ENCODE measurements around the gene TFAM. TPM values are rescaled to one million over a fixed set of nuclear protein-coding genes. Genes with fewer than 3 reads are reported as not detected.

TFAM gene
- total RNA-seq, 1 experiment from 2014 or later: 57.6 TPM

- 0 out of 4 replicates have a peak, but pooled peaks cover 0 to 2% of the 10 kb centered on the region in 2 experiments for H3K36me3 ChIP-seq (ENCODE audit: control insufficient read depth in 1 of 2, insufficient read depth in 2 of 2, low read length in 2 of 2)
- no peak overlapping the region for H3K4me2 ChIP-seq (ENCODE audit: low read length)
- H3K79me2 ChIP-seq (ENCODE audit: insufficient read depth, low read length): 0 out of 2 replicates have a peak, but pooled peaks cover 4% of the 10 kb centered on the region
- no peak for ATAC-seq
- H4K20me1 ChIP-seq (ENCODE audit: insufficient read depth): 0 out of 2 replicates have a peak, but pooled peaks cover 8% of the 10 kb centered on the region
- ChIA-PET CTCF (no interaction called here), POLR2A (no interaction called here), RAD21 (ENCODE audit: low non-redundant PET in 1 of 2, low total read pairs in 2 of 2, uncharacterized antibody in 2 of 2, unreplicated experiment in 2 of 2) (no interaction called here)
- H3K9me3 ChIP-seq (ENCODE audit: control insufficient read depth in 1 of 2, insufficient read depth in 1 of 2, low read depth in 1 of 2, low read length in 2 of 2): no peaks in the 10 kb centered on the region
- BruUV-seq (replicated peaks): no TSS peak
- H3K27ac ChIP-seq (ENCODE audit: low read depth, low read length): no peak overlapping the region
- H3K9ac ChIP-seq (ENCODE audit: low read length): no peak overlapping the region
- H3K27me3 ChIP-seq (ENCODE audit: insufficient read depth, low read length): no peaks in the 10 kb centered on the region
- no peak for DNase-seq (ENCODE audit: low read depth, low spot score)
- TF ChIP-seq ATF3 (IDR thresholded peaks at IDR 0.05) (no peak), JUND (IDR thresholded peaks at IDR 0.05) (no peak), POLR2A (IDR thresholded peaks at IDR 0.05; ENCODE audit: borderline replicate concordance, extremely low read depth, insufficient read depth, insufficient read length) (no peak), POLR2AphosphoS5 (IDR thresholded peaks at IDR 0.05; ENCODE audit: low read depth, low read length) (no peak), SIN3A (IDR thresholded peaks at IDR 0.05; ENCODE audit: low read depth) (no peak), CTCF (IDR thresholded peaks at IDR 0.05 in 2 of 3, conservative IDR thresholded peaks at IDR 0.05 in 1 of 3; ENCODE audit: borderline replicate concordance in 1 of 3, insufficient read depth in 1 of 3, low read depth in 2 of 3, low read length in 2 of 3) (no peak), SRF (IDR thresholded peaks at IDR 0.05; ENCODE audit: low read depth) (no peak), YY1 (IDR thresholded peaks at IDR 0.05; ENCODE audit: extremely low read depth, insufficient replicate concordance, low read depth, low read length) (no peak), TCF7L2 (IDR thresholded peaks at IDR 0.05; ENCODE audit: borderline replicate concordance, extremely low read depth, insufficient read depth, insufficient read length) (no peak), EGR1 (IDR thresholded peaks at IDR 0.05; ENCODE audit: low read depth) (no peak), EZH2phosphoT487 (IDR thresholded peaks at IDR 0.05; ENCODE audit: borderline replicate concordance) (no peak), ELF1 (IDR thresholded peaks at IDR 0.05; ENCODE audit: borderline replicate concordance, low read depth) (no peak), FOSL1 (IDR thresholded peaks at IDR 0.05; ENCODE audit: low read depth) (no peak), SP1 (IDR thresholded peaks at IDR 0.05; ENCODE audit: low read depth) (no peak), RAD21 (IDR thresholded peaks at IDR 0.05; ENCODE audit: low read depth) (no peak), ZBTB33 (IDR thresholded peaks at IDR 0.05; ENCODE audit: extremely low read depth, insufficient replicate concordance, low read length) (no peak), ZNF274 (IDR thresholded peaks at IDR 0.05; ENCODE audit: low read depth, low read length) (no peak), MAX (IDR thresholded peaks at IDR 0.05) (no peak)
- no peak overlapping the region for H3K4me3 ChIP-seq (replicated peaks in 1 of 2; ENCODE audit: low read depth in 1 of 2, low read length in 2 of 2)
- intact Hi-C loops (cut with micrococcal nuclease): no loop called here
- no peak overlapping the region for H2AFZ ChIP-seq (ENCODE audit: low read depth, low read length, poor library complexity, severe bottlenecking)
- no peaks in the 10 kb centered on the region for H3K4me1 ChIP-seq (ENCODE audit: control insufficient read depth in 1 of 2, insufficient read depth in 2 of 2, low read length in 2 of 2)
- no peaks in the 10 kb centered on the region for H3K9me2 ChIP-seq (ENCODE audit: insufficient read depth)
These were observed 24.7 kb upstream of the TFAM start for GRCh38 chr10:58360412-58361004.

All from HCT116 (cell line).